Activated CD4-positive, alpha-beta T cell treated with anti-CD3 and anti-CD28 coated beads, Interleukin-2, amount 10 ng/mL, durations not matched to agents 24 days and 14 days (primary cell): ENCODE data around the gene PADI1. TPM values are rescaled to one million over a fixed set of nuclear protein-coding genes. Genes with fewer than 3 reads are reported as not detected.

Experiments used
- DNase-seq: peaks from one replicate; pipeline ENCODE4 v3.0.0; 2022
- H3K27ac Mint-ChIP-seq: one replicate; pipeline ENCODE4 v1.8.0; 2022; ENCODE audit warnings: mild to moderate bottlenecking, mixed read lengths
- H3K27me3 Mint-ChIP-seq: one replicate; pipeline ENCODE4 v1.8.0; 2022; ENCODE audit warnings: mixed read lengths
- H3K36me3 Mint-ChIP-seq: one replicate; pipeline ENCODE4 v1.8.0; 2022; ENCODE audit warnings: low read depth, mild to moderate bottlenecking, mixed read lengths
- H3K4me1 Mint-ChIP-seq: one replicate; pipeline ENCODE4 v1.8.0; 2021; ENCODE audit warnings: mixed read lengths
- H3K4me3 Mint-ChIP-seq: one replicate; pipeline ENCODE4 v1.8.0; 2022; ENCODE audit warnings: mild to moderate bottlenecking, moderate library complexity, mixed read lengths
- H3K9me3 Mint-ChIP-seq: one replicate; pipeline ENCODE4 v1.8.0; 2021; ENCODE audit warnings: mixed read lengths
- intact Hi-C: fragments of 100-400 bp; cut with micrococcal nuclease; formaldehyde crosslinking; loops from one replicate; pipeline ENCODE4 v1.15.1; 2023
- total RNA-seq: library from RNA; stranded (reverse); gene quantifications from 2 replicates; pipeline ENCODE4 v1.2.3, GENCODE V29; 2022

Gene PADI1
- total RNA-seq, 1 donor from 2014 or later, result not detected

- no peak for DNase-seq
- H3K4me1 Mint-ChIP-seq, result no peaks in the 10 kb centered on the region
- no peak overlapping the region for H3K27ac Mint-ChIP-seq
These were observed 59.0 kb downstream of the PADI1 start for GRCh38 chr1:17263936-17264335.

GRCh38 chr1:17264470-17264869, 59.5 kb downstream of the PADI1 start:
- Mint-ChIP-seq H3K4me1 (no peaks in the 10 kb centered on the region), H3K9me3 (no peaks in the 10 kb centered on the region), H3K36me3 (no peaks in the 10 kb centered on the region), H3K27ac (no peak overlapping the region), H3K4me3 (no peak overlapping the region), H3K27me3 (peaks cover 8% of the 10 kb centered on the region)
- DNase-seq, result no peak
- intact Hi-C loops, result no loop called here

More at GRCh38 chr1:17263936-17264335, 59.0 kb downstream of the PADI1 start:
- Mint-ChIP-seq H3K27me3 (peaks cover 8% of the 10 kb centered on the region), H3K36me3 (no peaks in the 10 kb centered on the region), H3K4me3 (no peak overlapping the region), H3K9me3 (no peaks in the 10 kb centered on the region)
- intact Hi-C loops, result no loop called here

- Mint-ChIP-seq H3K36me3 (no peaks in the 10 kb centered on the region), H3K27ac (no peak overlapping the region), H3K27me3 (peaks cover 8% of the 10 kb centered on the region), H3K9me3 (no peaks in the 10 kb centered on the region), H3K4me1 (no peaks in the 10 kb centered on the region), H3K4me3 (no peak overlapping the region)
- DNase-seq, result no peak
- intact Hi-C loops, result no loop called here
These were observed 60.2 kb downstream of the PADI1 start for GRCh38 chr1:17265162-17265561.

GRCh38 chr1:17265950-17266349, 61.0 kb downstream of the PADI1 start:
- intact Hi-C loops, result no loop called here
- no peak for DNase-seq
- Mint-ChIP-seq H3K36me3 (no peaks in the 10 kb centered on the region), H3K27me3 (peaks cover 8% of the 10 kb centered on the region), H3K9me3 (no peaks in the 10 kb centered on the region), H3K4me3 (no peak overlapping the region), H3K27ac (no peak overlapping the region), H3K4me1 (no peaks in the 10 kb centered on the region)

GRCh38 chr1:17270891-17271765, 66.2 kb downstream of the PADI1 start:
- Mint-ChIP-seq H3K36me3 (no peaks in the 10 kb centered on the region), H3K4me3 (no peak overlapping the region), H3K4me1 (no peaks in the 10 kb centered on the region), H3K9me3 (no peaks in the 10 kb centered on the region), H3K27me3 (no peaks in the 10 kb centered on the region), H3K27ac (no peak overlapping the region)
- intact Hi-C loops, result no loop called here
- DNase-seq, result no peak

- Mint-ChIP-seq H3K27ac (no peak overlapping the region), H3K4me1 (no peaks in the 10 kb centered on the region), H3K27me3 (no peaks in the 10 kb centered on the region), H3K4me3 (no peak overlapping the region), H3K9me3 (no peaks in the 10 kb centered on the region), H3K36me3 (no peaks in the 10 kb centered on the region)
- DNase-seq, result no peak
- intact Hi-C loops, result no loop called here
These were observed 67.1 kb downstream of the PADI1 start for GRCh38 chr1:17272066-17272465.

GRCh38 chr1:17272646-17273045, 67.7 kb downstream of the PADI1 start:
- intact Hi-C loops, result no loop called here
- Mint-ChIP-seq H3K27ac (no peak overlapping the region), H3K4me3 (no peak overlapping the region), H3K27me3 (no peaks in the 10 kb centered on the region), H3K4me1 (no peaks in the 10 kb centered on the region), H3K36me3 (no peaks in the 10 kb centered on the region), H3K9me3 (no peaks in the 10 kb centered on the region)
- no peak for DNase-seq

GRCh38 chr1:17273096-17273495, 68.2 kb downstream of the PADI1 start:
- Mint-ChIP-seq H3K27ac (no peak overlapping the region), H3K9me3 (no peaks in the 10 kb centered on the region), H3K4me1 (no peaks in the 10 kb centered on the region), H3K36me3 (no peaks in the 10 kb centered on the region), H3K27me3 (no peaks in the 10 kb centered on the region), H3K4me3 (no peak overlapping the region)
- intact Hi-C loops, result no loop called here
- DNase-seq, result no peak

- H3K36me3 Mint-ChIP-seq, result no peaks in the 10 kb centered on the region
- no peaks in the 10 kb centered on the region for H3K9me3 Mint-ChIP-seq
These were observed 69.5 kb downstream of the PADI1 start for GRCh38 chr1:17274186-17275170.

GRCh38 chr1:17276568-17276967, 71.6 kb downstream of the PADI1 start:
- Mint-ChIP-seq H3K4me1 (no peaks in the 10 kb centered on the region), H3K9me3 (no peaks in the 10 kb centered on the region), H3K27ac (no peak overlapping the region), H3K27me3 (no peaks in the 10 kb centered on the region), H3K36me3 (no peaks in the 10 kb centered on the region), H3K4me3 (no peak overlapping the region)
- intact Hi-C loops, result no loop called here
- DNase-seq, result no peak

More at GRCh38 chr1:17274186-17275170, 69.5 kb downstream of the PADI1 start:
- Mint-ChIP-seq H3K4me3 (no peak overlapping the region), H3K27ac (no peak overlapping the region), H3K4me1 (no peaks in the 10 kb centered on the region), H3K27me3 (no peaks in the 10 kb centered on the region)
- intact Hi-C loops, result no loop called here
- peak; percentile 78 for DNase-seq

GRCh38 chr1:17277511-17278159, 72.7 kb downstream of the PADI1 start:
- peaks cover 3% of the 10 kb centered on the region for H3K27me3 Mint-ChIP-seq
- intact Hi-C loops, result no loop called here

GRCh38 chr1:17278996-17279830, 74.3 kb downstream of the PADI1 start:
- H3K4me3 Mint-ChIP-seq, result no peak overlapping the region

More at GRCh38 chr1:17277511-17278159, 72.7 kb downstream of the PADI1 start:
- Mint-ChIP-seq H3K36me3 (no peaks in the 10 kb centered on the region), H3K4me1 (no peaks in the 10 kb centered on the region), H3K9me3 (no peaks in the 10 kb centered on the region), H3K27ac (no peak overlapping the region), H3K4me3 (no peak overlapping the region)
- no peak for DNase-seq

GRCh38 chr1:17280436-17280835, 75.5 kb downstream of the PADI1 start:
- no peak for DNase-seq
- Mint-ChIP-seq H3K27ac (no peak overlapping the region), H3K9me3 (no peaks in the 10 kb centered on the region), H3K4me1 (no peaks in the 10 kb centered on the region), H3K4me3 (no peak overlapping the region), H3K27me3 (peaks cover 3% of the 10 kb centered on the region), H3K36me3 (no peaks in the 10 kb centered on the region)
- intact Hi-C loops, result no loop called here

More at GRCh38 chr1:17278996-17279830, 74.3 kb downstream of the PADI1 start:
- no peak overlapping the region for H3K27ac Mint-ChIP-seq
- peaks cover 3% of the 10 kb centered on the region for H3K27me3 Mint-ChIP-seq
- no peaks in the 10 kb centered on the region for H3K4me1 Mint-ChIP-seq
- no peaks in the 10 kb centered on the region for H3K36me3 Mint-ChIP-seq
- no peak for DNase-seq
- no peaks in the 10 kb centered on the region for H3K9me3 Mint-ChIP-seq
- intact Hi-C loops, result no loop called here
